Kidney tubule cell (primary cell): ENCODE measurements around the gene PIP5K1C.
A peak's percentile ranks its signal among the peaks of the same experiment; 100 is the strongest.
"Not testable (repeated sequence)": the region's sequence is repeated elsewhere in the genome, so short reads cannot be mapped to it uniquely, and the experiment has no call there.

Experiments used
- DNase-seq: peaks from one replicate; pipeline ENCODE4 v3.0.0-alpha.2; 2018; ENCODE audit warnings: low spot score

PIP5K1C gene

GRCh38 chr19:3673506-3674439, 26.5 kb downstream of the PIP5K1C start:
- no peak for DNase-seq

GRCh38 chr19:3672993-3673392, 27.3 kb downstream of the PIP5K1C start:
- no peak for DNase-seq

GRCh38 chr19:3672575-3672948, 27.7 kb downstream of the PIP5K1C start:
- no peak for DNase-seq

GRCh38 chr19:3671680-3672574, 28.3 kb downstream of the PIP5K1C start:
- DNase-seq, result no peak

- no peak for DNase-seq
Observed at GRCh38 chr19:3670796-3671679, 29.2 kb downstream of the PIP5K1C start.

GRCh38 chr19:3669947-3670795, 30.1 kb downstream of the PIP5K1C start:
- DNase-seq, result no peak

GRCh38 chr19:3669082-3669946, 31.0 kb downstream of the PIP5K1C start:
- no peak for DNase-seq

- no peak for DNase-seq
Observed at GRCh38 chr19:3668331-3669081, 31.8 kb downstream of the PIP5K1C start.

- no peak for DNase-seq
Observed at GRCh38 chr19:3667766-3668165, 32.5 kb downstream of the PIP5K1C start.

- DNase-seq, result no peak
Observed at GRCh38 chr19:3667037-3667638, 33.1 kb downstream of the PIP5K1C start.

- not testable (repeated sequence) for DNase-seq
Observed at GRCh38 chr19:3666545-3666856, 33.8 kb downstream of the PIP5K1C start.

GRCh38 chr19:3665681-3666544, 34.4 kb downstream of the PIP5K1C start:
- DNase-seq, result peak; percentile 28

GRCh38 chr19:3664879-3665642, 35.2 kb downstream of the PIP5K1C start:
- no peak for DNase-seq

GRCh38 chr19:3663838-3664237, 36.4 kb downstream of the PIP5K1C start:
- DNase-seq, result no peak

- no peak for DNase-seq
Observed at GRCh38 chr19:3661284-3662238, 38.7 kb downstream of the PIP5K1C start.
